ENCODE measurements around the gene PNMA8A.
"Not testable (repeated sequence)": the region's sequence is repeated elsewhere in the genome, so short reads cannot be mapped to it uniquely, and the experiment has no call there.

The PNMA8A gene, protein sequence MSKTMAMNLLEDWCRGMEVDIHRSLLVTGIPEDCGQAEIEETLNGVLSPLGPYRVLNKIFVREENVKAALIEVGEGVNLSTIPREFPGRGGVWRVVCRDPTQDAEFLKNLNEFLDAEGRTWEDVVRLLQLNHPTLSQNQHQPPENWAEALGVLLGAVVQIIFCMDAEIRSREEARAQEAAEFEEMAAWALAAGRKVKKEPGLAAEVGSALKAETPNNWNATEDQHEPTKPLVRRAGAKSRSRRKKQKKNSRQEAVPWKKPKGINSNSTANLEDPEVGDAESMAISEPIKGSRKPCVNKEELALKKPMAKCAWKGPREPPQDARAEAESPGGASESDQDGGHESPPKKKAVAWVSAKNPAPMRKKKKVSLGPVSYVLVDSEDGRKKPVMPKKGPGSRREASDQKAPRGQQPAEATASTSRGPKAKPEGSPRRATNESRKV

GRCh38 chr19:46471116-46471733 lies at the start of gene PNMA8A:
Gene PNMA8A, minus strand, starts transcription at chr19:46471563. Its CDS starts 528 bp downstream, at chr19:46471035.
- peak; percentile 40 to 71 for DNase-seq

- DNase-seq: no peak
Observed at GRCh38 chr19:46520616-46521015, 49.3 kb upstream of the PNMA8A start.

DNA sequence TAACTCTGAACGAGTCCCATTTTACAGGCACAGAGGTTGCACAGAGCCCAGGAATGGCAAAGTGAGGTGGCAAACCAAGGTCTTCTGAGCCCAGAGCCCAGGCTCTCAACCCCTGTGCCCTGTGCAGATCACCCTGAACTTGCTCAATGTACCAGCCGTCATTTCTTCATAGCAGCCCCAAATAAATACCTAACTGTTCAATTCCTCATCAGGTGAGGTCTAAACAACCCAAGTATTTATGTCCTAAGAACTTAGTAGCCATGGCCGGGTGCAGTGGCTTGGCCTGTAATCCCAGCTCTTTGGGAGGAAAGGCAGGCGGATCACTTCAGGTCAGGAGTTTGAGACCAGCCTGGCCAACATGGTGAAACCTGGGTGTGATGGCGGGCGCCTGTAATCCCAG lies 46.1 kb upstream of the PNMA8A start:
- no peak for DNase-seq

DNA sequence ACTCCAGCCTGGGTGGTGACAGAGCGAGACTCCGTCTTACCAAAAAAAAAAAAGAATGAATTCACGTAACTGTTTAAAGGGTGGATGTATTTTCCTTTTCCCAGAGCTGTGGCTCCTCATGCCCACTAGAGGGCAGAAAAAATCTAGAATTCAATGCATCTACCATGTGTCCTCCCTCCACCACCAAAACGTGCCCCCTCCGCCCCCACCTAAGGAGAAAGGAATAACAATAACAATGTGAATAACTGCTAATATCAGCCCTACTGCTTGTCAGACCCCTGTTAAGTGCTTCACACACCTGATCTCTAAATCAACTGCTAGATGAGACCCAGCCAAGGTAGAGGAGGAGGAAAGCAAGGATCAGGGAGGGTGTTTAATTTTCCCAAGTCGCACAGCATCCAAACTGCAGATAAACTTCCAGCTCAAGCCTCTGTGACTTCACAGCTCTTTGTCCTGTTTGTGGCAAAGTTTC lies 44.6 kb upstream of the PNMA8A start:
- peak in 1 of 2 donors; percentile 20 for DNase-seq

GRCh38 chr19:46515290-46515609 lies 43.9 kb upstream of the PNMA8A start:
- no peak for DNase-seq

DNA sequence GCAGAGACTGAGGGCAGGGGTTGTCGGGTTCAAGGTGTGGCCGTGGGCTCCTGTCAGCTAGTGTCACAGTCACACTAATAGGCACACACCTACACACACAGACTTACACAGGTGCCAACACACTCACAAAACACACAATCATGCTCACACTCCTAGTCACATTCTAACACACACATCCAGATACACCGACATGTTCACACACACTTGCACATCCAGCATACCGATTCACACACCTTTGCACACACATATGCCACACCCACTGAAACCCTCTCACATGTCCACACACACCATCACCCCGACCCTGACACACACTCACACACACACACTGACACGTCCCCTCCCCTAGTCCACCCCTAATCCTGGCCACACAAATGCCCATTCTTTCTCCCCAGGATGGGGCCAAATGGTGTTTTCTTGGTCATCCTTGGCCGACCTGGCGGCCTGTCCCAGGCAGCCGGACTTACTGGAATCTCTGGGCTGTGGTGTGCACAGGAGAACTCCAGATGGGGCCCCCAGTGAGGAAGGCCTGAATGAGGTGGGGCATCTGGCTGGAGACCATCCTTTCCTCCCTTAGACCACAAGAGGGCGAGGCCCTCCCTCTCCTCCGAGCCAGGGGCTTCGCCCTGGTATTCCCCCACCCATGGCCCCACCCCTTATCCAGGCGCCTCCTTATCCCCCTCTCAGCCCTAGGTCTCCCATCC lies 43.4 kb upstream of the PNMA8A start:
- no peak for DNase-seq

DNA sequence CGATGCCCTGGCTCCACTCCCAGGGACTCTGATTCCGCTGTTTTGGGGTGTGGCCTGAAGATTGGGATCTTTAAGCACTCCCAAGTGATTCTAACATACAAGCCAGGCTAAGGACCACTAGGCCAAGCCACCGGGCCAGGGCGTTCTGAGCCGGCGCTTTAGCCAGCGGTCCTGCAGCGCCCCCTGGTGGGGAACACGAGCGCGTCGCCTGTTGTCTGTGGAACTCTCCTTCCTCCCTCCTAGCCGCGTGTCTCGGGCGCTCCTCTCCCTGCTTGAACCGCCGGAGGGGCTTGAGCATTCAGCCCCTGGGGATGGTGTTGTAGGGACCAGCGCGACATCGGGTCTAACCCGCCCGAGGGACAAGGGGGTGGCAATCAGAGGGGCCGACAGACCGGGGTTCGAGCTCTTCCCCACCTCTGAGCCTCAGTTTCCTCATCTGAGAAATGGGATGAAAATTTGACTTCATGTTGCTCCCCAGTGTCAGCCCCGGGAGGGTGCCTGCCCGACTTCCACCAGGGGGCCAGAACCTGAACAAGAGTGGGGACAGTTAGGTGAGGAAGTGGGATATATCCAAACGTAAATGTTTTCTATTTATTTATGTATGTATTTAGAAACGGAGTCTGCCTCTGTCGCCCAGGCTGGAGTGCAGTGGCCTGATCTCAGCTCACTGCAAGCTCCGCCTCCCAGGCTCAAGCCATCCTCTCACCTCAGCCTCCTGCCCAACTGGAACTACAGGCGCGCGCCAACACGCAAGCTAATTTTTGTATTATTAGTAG lies 42.3 kb upstream of the PNMA8A start:
- peak; percentile 14 to 79 for DNase-seq

GRCh38 chr19:46511237-46511636 lies 39.9 kb upstream of the PNMA8A start:
- no peak for DNase-seq

GRCh38 chr19:46508206-46508605 lies 36.8 kb upstream of the PNMA8A start:
- DNase-seq: no peak

- no peak for DNase-seq
Observed at GRCh38 chr19:46503848-46504453, 32.6 kb upstream of the PNMA8A start.

- DNase-seq: no peak
Observed at GRCh38 chr19:46502891-46503290, 31.5 kb upstream of the PNMA8A start.

DNA sequence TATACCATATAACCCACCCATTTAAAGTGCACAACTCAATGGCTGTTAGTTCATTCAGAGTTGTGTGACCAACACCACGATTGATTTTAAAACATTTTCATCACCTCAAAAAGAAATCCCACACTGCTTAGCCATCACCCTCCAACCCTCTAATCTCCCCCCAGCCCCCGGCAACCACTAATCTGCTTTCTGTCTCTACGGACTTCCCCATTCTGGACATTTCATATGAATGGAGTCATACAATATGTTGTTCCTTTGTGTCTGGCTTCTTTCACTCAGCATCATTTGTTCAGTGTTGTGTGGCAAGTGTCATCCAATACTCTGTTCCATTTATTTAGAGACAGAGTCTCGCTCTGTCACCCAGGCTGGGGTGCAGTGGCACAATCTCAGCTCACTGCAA lies 28.3 kb upstream of the PNMA8A start:
- no peak for DNase-seq

GRCh38 chr19:46497773-46498172 lies 26.4 kb upstream of the PNMA8A start:
- DNase-seq: no peak

GRCh38 chr19:46496886-46497285 lies 25.5 kb upstream of the PNMA8A start:
- not testable (repeated sequence) for DNase-seq

GRCh38 chr19:46496304-46496703 lies 24.9 kb upstream of the PNMA8A start:
- DNase-seq: no peak

DNA sequence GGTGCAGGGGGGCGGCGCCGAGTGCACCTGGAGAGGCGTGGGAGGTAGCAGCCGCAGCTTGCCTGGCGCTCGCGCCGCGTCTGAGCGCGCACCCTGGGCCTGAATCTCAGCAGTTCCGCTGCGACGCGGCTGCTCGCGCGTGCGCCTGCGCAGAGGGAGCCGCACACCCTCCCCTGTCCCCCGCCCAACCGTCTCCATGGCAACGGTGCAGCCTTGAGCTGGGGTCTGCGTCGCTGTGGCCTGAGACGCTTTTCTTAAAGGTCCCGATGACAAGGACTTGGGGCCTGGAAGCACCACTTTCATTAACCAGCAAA lies 24.4 kb upstream of the PNMA8A start, which contains the start of gene PNMA8B:
PNMA8B (minus strand) TSS at position 82 of the 314 bp plus-strand sequence. CDS start 402 bp downstream, outside the sequence.
- DNase-seq: peak; percentile 68 to 71

DNA sequence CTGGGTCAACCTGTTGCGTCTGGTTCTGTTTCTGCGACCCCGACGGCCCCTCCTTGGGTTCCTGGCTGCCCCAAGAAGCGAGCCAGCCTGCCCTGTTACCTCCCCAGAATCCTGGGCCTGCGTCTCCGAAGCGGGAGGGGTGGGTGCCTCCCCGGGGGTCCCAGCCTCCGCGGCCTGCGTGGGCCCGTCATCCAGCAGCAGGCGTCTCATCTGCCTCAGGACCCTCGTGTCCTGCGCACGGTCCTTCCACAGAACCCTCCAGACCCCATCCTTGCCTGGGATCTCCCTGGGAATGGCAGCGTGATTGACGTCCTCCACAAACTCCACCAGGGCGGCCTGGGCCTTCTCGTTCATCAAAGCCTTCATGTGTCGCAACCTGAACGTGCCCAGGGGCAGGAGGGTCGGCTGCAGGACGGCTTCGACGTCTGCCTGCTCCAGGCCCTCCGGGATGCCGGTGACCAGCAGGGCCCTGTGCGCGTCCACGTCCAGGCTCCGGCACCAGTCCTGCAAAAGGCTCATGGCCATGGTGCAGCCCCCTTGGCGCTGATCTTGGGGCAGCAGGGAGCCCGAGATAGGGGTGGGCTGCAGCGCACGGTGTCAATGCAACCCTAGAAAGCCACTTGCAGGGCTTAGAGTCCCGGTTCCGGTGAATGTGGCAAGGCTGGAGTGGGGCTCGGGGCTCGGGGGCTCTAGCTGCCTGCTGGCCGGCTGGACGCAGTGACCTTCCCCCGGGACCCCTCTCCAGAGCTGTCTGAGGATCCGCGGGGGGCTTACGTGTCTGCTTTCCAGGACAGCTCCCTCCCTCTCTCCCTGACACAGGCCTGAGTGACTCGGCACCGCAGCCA lies 23.8 kb upstream of the PNMA8A start:
- DNase-seq: no peak

GRCh38 chr19:46494146-46494940 lies 23.0 kb upstream of the PNMA8A start:
- no peak for DNase-seq

GRCh38 chr19:46493236-46494145 lies 22.1 kb upstream of the PNMA8A start:
- DNase-seq: no peak

- DNase-seq: no peak
Observed at GRCh38 chr19:46492841-46493235, 21.5 kb upstream of the PNMA8A start.

Data from hippocampal formation (tissue), 2 donors.